ENCODE results near the gene SHOX.
A peak's percentile ranks its signal among the peaks of the same experiment; 100 is the strongest.

Gene SHOX

DNA sequence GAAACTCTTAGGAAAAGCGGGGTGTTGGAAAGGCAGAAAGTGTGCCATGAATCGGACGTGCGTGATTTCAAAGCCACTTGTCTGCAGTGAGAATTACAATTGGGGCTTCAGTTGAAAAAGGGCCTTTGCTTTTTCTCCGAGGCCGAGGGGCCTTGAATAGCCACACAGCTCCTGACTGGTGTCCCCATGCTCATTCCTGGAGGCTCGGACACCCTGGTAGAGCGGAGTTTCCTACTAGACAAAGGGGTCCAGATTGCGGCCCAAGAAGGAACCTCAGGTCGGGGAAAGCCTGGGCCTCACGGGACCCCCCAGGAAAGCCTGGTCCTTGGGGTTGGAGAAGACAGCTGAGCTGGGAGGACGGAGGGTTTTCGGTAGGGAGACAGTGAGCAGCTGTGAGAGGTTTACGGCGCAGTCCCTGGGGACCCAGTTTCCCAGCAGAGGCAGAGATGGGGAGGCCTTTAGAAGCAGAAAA, 3.0 kb upstream of the SHOX start:
- no peaks in the 10 kb centered on the region for H3K9me3 ChIP-seq (ENCODE audit: control insufficient read depth, insufficient read depth, low read length)
- no peaks in the 10 kb centered on the region for H3K36me3 ChIP-seq (ENCODE audit: insufficient read depth, low read length)
- H3K9ac ChIP-seq (ENCODE audit: low read depth, low read length), result no peak overlapping the region
- H3K4me1 ChIP-seq (ENCODE audit: insufficient read depth, low read length), result 0 out of 2 replicates have a peak, but pooled peaks cover 4% of the 10 kb centered on the region

DNA sequence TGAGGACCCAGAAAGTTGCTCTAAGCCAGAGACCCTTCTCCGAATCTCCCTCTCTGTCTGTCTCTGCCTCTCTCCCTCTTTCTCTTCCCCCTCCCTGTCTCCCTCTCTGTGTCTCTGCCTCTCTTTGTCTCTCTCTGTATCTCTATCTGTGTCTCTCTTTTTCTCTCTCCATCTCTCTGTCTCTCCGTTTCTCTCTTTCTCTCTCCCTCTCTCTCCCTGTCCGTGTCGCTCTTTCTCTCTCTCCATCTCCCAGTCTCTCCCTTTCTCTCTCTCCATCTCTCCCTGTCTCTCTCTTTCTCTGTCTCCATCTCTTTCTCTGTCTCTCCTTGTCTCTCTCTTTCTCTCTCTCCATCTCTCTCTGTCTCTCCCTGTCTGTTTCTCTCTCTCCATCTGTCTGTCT, 2.6 kb upstream of the SHOX start:
- Histone ChIP-seq H3K9me3 (ENCODE audit: control insufficient read depth, insufficient read depth, low read length) (no peaks in the 10 kb centered on the region), H3K4me1 (ENCODE audit: insufficient read depth, low read length) (0 out of 2 replicates have a peak, but pooled peaks cover 4% of the 10 kb centered on the region), H3K9ac (ENCODE audit: low read depth, low read length) (no peak overlapping the region)

DNA sequence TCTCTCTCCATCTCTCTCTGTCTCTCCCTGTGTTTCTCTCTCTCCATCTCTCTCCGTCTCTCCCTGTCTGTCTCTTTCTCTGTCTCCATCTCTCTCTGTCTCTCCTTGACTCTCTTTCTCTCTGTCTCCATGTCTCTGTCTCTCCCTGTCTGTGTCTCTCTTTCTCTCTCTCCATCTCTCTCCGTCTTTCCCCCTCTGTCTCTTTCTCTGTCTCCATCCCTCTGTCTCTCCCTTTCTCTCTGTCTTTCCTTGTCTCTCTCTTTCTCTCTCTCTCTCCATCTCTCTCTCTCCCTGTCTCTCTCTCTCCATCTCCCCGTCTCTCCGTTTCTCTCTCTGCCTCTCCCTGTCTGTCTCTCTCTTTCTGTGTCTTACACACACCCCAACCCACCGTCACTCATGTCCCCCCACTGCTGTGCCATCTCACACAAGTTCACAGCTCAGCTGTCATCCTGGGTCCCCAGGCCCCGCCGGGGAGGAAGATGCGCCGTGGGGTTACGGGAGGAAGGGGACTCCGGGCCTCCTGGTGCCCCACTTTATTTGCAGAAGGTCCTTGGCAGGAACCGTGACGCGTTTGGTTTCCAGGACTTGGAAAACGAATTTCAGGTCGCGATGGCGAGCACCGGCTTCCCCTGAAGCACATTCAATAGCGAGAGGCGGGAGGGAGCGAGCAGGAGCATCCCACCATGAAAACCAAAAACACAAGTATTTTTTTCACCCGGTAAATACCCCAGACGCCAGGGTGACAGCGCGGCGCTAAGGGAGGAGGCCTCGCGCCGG, 1.2 kb upstream of the SHOX start:
- Histone ChIP-seq H3K9me3 (ENCODE audit: control insufficient read depth, insufficient read depth, low read length) (no peaks in the 10 kb centered on the region; the same call in 1 of the 2 replicates), H3K36me3 (ENCODE audit: insufficient read depth, low read length) (no peaks in the 10 kb centered on the region), H3K4me1 (ENCODE audit: insufficient read depth, low read length) (peaks cover 4% of the 10 kb centered on the region; the same call in 1 of the 2 replicates), H3K9ac (ENCODE audit: low read depth, low read length) (no peak overlapping the region; the same call in 1 of the 2 replicates)

More for the DNA sequence above, 2.6 kb upstream of the SHOX start:
- H3K36me3 ChIP-seq (ENCODE audit: insufficient read depth, low read length), result no peaks in the 10 kb centered on the region

DNA sequence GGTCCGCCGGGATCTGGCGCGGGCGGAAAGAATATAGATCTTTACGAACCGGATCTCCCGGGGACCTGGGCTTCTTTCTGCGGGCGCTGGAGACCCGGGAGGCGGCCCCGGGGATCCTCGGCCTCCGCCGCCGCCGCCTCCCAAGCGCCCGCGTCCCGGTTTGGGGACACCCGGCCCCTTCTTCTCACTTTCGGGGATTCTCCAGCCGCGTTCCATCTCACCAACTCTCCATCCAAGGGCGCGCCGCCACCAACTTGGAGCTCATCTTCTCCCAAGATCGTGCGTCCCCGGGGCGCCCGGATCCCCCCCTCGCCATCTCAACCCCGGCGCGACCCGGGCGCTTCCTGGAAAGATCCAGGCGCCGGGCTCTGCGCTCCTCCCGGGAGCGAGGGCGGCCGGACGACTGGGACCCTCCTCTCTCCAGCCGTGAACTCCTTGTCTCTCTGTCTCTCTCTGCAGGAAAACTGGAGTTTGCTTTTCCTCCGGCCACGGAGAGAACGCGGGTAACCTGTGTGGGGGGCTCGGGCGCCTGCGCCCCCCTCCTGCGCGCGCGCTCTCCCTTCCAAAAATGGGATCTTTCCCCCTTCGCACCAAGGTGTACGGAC, 482 bp upstream of the SHOX start:
- peak overlapping the region; percentile 38; the same call in 1 of the 2 replicates for H3K9ac ChIP-seq (ENCODE audit: low read depth, low read length)
- no peaks in the 10 kb centered on the region; the same call in 1 of the 2 replicates for H3K9me3 ChIP-seq (ENCODE audit: control insufficient read depth, insufficient read depth, low read length)
- H3K4me1 ChIP-seq (ENCODE audit: insufficient read depth, low read length), result peaks cover 4% of the 10 kb centered on the region; the same call in 1 of the 2 replicates
- H3K36me3 ChIP-seq (ENCODE audit: insufficient read depth, low read length), result no peaks in the 10 kb centered on the region

DNA sequence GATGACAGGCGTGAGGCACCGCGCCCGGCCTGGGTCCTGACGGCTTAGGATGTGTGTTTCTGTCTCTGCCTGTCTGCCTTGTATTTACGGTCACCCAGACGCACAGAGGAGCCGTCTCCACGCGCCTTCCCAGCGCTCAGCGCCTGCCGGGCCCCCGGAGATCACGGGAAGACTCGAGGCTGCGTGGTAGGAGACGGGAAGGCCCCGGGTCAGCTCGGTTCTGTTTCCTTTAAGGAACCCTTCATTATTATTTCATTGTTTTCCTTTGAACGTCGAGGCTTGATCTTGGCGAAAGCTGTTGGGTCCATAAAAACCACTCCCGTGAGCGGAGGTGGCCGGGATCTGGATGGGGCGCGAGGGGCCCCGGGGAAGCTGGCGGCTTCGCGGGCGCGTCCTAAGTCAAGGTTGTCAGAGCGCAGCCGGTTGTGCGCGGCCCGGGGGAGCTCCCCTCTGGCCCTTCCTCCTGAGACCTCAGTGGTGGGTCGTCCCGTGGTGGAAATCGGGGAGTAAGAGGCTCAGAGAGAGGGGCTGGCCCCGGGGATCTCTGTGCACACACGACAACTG, 1.3 kb downstream of the SHOX start:
- no peaks in the 10 kb centered on the region; the same call in 1 of the 2 replicates for H3K9me3 ChIP-seq (ENCODE audit: control insufficient read depth, insufficient read depth, low read length)
- H3K36me3 ChIP-seq (ENCODE audit: insufficient read depth, low read length), result no peaks in the 10 kb centered on the region
- H3K9ac ChIP-seq (ENCODE audit: low read depth, low read length), result no peak overlapping the region; the same call in 1 of the 2 replicates
- peaks cover 4% of the 10 kb centered on the region; the same call in 1 of the 2 replicates for H3K4me1 ChIP-seq (ENCODE audit: insufficient read depth, low read length)

DNA sequence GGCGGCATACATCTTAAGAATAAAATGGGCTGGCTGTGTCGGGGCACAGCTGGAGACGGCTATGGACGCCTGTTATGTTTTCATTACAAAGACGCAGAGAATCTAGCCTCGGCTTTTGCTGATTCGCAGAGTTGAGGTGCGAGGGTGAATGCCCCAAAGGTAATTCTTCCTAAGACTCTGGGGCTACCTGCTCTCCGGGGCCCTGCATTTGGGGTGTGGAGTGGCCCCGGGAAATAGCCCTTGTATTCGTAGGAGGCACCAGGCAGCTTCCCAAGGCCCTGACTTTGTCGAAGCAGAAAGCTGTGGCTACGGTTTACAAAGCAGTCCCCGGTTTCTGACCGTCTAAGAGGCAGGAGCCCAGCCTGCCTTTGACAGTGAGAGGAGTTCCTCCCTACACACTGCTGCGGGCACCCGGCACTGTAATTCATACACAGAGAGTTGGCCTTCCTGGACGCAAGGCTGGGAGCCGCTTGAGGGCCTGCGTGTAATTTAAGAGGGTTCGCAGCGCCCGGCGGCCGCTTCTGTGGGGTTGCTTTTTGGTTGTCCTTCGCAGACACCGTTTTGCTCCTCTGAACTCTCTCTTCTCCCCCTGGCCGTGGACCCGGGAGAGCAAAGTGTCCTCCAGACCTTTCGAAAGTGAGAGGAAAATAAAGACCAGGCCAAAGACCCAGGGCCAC, 1.9 kb downstream of the SHOX start:
- Histone ChIP-seq H3K36me3 (ENCODE audit: insufficient read depth, low read length) (no peaks in the 10 kb centered on the region), H3K4me1 (ENCODE audit: insufficient read depth, low read length) (peaks cover 4% of the 10 kb centered on the region; the same call in 1 of the 2 replicates), H3K9me3 (ENCODE audit: control insufficient read depth, insufficient read depth, low read length) (no peaks in the 10 kb centered on the region; the same call in 1 of the 2 replicates)

DNA sequence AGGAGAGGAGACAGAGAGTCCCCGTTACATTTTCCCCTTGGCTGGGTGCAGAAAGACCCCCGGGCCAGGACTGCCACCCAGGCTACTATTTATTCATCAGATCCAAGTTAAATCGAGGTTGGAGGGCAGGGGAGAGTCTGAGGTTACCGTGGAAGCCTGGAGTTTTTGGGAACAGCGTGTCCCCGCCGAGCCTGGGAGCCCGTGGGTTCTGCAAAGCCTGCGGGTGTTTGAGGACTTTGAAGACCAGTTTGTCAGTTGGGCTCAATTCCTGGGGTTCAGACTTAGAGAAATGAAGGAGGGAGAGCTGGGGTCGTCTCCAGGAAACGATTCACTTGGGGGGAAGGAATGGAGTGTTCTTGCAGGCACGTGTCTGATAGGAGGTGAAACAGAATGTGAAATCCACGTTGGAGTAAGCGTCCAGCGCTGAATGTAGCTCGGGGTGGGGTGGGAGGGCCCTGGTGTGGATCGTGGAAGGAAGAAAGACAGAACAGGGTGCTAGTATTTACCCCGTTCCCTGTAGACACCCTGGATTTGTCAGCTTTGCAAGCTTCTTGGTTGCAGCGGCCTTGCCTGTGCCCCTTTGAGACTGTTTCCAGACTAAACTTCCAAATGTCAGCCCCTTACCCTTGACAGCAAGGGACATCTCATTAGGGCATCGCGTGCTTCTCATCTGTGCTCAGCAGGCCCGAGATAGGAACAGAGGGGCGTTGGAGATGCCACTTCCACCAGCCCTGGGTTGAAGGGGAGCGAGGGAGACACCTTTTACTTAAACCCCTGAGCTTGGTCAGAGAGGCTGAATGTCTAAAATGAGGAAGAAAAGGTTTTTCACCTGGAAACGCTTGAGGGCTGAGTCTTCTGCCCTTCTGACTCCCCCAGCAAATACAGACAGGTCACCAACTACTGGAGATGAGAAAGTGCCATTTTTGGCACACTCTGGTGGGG, 2.7 kb downstream of the SHOX start:
- H3K9ac ChIP-seq (ENCODE audit: low read depth, low read length), result no peak overlapping the region
- peaks cover 5% of the 10 kb centered on the region for H3K4me1 ChIP-seq (ENCODE audit: insufficient read depth, low read length)
- no peaks in the 10 kb centered on the region; the same call in 1 of the 2 replicates for H3K9me3 ChIP-seq (ENCODE audit: control insufficient read depth, insufficient read depth, low read length)
- no peaks in the 10 kb centered on the region for H3K36me3 ChIP-seq (ENCODE audit: insufficient read depth, low read length)

More for the DNA sequence above, 1.9 kb downstream of the SHOX start:
- H3K9ac ChIP-seq (ENCODE audit: low read depth, low read length), result no peak overlapping the region; the same call in 1 of the 2 replicates

DNA sequence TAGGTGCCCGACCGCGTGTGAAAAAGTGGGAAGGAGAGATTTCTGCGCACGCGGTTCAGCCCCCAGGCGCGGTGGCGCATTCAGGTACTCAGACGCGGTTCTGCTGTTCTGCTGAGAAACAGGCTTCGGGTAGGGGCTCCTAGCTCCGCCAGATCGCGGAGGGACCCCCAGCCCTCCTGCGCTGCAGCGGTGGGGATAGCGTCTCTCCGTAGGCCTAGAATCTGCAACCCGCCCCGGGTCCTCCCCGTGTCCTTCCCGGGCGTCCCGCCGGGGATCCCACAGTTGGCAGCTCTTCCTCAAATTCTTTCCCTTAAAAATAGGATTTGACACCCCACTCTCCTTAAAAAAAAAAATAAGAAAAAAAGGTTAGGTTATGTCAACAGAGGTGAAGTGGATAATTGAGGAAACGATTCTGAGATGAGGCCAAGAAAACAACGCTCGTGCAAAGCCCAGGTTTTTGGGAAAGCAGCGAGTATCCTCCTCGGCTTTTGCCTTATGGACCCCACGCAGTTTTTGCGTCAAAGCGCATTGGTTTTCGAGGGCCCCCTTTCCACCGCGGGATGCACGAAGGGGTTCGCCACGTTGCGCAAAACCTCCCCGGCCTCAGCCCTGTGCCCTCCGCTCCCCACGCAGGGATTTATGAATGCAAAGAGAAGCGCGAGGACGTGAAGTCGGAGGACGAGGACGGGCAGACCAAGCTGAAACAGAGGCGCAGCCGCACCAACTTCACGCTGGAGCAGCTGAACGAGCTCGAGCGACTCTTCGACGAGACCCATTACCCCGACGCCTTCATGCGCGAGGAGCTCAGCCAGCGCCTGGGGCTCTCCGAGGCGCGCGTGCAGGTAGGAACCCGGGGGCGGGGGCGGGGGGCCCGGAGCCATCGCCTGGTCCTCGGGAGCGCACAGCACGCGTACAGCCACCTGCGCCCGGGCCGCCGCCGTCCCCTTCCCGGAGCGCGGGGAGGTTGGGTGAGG, 3.7 kb downstream of the SHOX start:
- Histone ChIP-seq H3K9me3 (ENCODE audit: control insufficient read depth, insufficient read depth, low read length) (no peaks in the 10 kb centered on the region; the same call in 1 of the 2 replicates), H3K4me1 (ENCODE audit: insufficient read depth, low read length) (peaks cover 5% of the 10 kb centered on the region), H3K36me3 (ENCODE audit: insufficient read depth, low read length) (no peaks in the 10 kb centered on the region), H3K9ac (ENCODE audit: low read depth, low read length) (no peak overlapping the region)

DNA sequence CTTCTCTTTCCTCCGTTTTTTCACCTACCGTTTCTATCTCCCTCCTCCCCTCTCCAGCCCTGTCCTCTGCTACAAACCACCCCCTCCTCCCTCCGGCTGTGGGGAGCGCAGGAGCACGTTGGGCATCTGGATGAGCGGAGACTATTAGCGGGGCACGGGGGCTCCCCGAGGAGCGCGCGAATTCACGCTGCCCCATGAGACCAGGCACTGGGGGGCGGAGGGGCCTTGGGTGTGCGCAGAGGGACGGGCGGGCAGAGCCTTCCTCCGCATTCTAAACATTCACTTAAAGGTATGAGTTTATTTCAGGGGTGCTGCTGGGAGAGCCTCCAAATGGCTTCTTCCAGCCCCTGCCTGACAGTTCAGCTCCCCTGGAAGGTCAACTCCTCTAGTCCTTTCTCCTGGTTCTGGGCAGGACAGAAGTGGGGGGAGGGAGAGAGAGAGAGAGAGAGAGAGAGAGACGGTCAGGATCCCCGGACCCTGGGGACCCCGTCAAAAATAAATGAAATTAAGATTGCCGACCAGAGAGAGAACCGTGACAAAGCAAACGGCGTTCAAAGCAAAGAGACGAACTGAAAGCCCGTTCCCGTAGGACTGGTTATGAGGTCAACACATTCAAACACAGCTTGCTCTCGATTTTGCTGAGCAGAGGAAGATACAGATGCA, 5.0 kb downstream of the SHOX start:
- no peaks in the 10 kb centered on the region for H3K36me3 ChIP-seq (ENCODE audit: insufficient read depth, low read length)
- no peaks in the 10 kb centered on the region; the same call in 1 of the 2 replicates for H3K9me3 ChIP-seq (ENCODE audit: control insufficient read depth, insufficient read depth, low read length)
- peaks cover 5% of the 10 kb centered on the region for H3K4me1 ChIP-seq (ENCODE audit: insufficient read depth, low read length)
- H3K9ac ChIP-seq (ENCODE audit: low read depth, low read length), result peak overlapping the region; percentile 21; the same call in 1 of the 2 replicates

DNA sequence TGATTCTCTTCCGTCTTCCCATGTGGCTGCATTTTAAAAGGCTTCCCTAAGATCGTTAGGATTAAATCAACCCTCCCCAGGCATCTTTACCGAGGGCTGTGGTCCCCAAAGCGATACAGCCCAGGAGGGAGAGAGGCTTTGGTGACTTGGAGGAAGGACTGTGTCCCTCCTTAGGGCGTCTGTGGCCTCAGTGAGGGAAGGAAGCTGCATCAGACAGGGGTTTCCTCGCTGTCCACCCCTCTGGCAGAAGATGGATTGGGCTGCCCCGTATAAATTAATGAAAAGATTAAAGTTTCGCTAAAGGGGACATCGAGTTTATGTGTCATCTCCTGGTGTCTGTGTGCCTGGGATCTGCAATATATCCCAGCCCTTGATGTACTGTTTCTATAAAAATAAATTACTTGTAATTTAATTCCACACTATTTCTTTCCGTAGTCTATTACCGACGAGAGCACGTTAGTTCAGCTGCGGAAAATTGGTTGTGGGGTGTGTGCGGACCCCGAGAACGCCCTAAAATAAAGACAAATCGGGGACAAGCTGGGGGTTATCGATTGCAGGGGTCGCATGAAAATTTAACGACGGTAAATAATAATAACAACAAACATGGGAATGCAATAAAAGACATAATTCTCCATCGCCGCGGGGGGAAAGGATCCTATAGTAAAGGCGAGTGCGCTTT, 6.5 kb downstream of the SHOX start:
- Histone ChIP-seq H3K36me3 (ENCODE audit: insufficient read depth, low read length) (no peaks in the 10 kb centered on the region), H3K9me3 (ENCODE audit: control insufficient read depth, insufficient read depth, low read length) (no peaks in the 10 kb centered on the region; the same call in 1 of the 2 replicates), H3K9ac (ENCODE audit: low read depth, low read length) (no peak overlapping the region), H3K4me1 (ENCODE audit: insufficient read depth, low read length) (peaks cover 5% of the 10 kb centered on the region)

DNA sequence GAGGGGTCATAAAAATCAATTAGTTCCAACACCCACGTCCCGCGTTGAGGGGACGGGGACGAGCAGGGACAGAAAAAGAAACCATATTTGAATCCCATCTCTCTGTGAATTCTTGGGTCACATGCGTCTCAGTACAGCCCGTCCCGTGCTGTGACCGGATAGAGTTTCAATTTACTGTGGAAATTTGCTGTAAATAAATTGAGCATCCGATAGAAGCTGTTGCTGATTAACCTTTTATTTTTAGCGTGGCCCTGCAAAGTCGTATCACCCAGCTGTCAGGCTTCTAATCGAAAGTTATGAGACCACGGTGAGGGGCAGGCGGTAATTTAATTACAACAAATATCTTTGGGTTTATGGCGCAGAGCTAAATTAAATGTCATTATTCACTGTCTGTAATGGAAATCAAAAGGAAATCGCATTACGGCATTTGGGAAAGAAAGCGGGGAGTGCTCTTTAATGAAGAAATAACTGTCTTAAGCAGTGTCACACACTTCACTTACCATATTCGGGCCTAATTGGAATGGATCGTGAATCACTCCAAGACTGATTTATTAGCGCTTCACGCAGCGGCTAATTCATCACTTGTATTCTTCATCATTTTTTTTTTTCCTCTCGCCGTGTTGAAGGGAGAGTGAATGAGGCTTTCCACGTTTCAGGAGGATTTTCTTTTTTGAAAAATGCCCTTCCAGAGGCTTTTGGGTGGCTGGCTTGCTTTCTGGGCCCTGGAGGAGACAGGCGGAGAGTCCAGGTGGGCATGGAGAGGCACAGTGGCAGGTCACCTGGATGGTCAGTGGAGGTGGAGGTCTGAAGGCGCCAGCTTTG, 7.3 kb downstream of the SHOX start:
- Histone ChIP-seq H3K36me3 (ENCODE audit: insufficient read depth, low read length) (no peaks in the 10 kb centered on the region), H3K4me1 (ENCODE audit: insufficient read depth, low read length) (peaks cover 5% of the 10 kb centered on the region), H3K9me3 (ENCODE audit: control insufficient read depth, insufficient read depth, low read length) (no peaks in the 10 kb centered on the region; the same call in 1 of the 2 replicates)

More for the DNA sequence above, 7.3 kb downstream of the SHOX start:
- no peak overlapping the region for H3K9ac ChIP-seq (ENCODE audit: low read depth, low read length)
